ENCODE measurements around the gene AP3D1.

The AP3D1 gene

GRCh38 chr19:2164020-2164998 lies 12.9 kb upstream of the AP3D1 start:
- DNase-seq (ENCODE audit: low read depth, low spot score), result no peak
- peak overlapping the region; percentile 97 for H3K4me3 ChIP-seq (ENCODE audit: low read length)

DNA sequence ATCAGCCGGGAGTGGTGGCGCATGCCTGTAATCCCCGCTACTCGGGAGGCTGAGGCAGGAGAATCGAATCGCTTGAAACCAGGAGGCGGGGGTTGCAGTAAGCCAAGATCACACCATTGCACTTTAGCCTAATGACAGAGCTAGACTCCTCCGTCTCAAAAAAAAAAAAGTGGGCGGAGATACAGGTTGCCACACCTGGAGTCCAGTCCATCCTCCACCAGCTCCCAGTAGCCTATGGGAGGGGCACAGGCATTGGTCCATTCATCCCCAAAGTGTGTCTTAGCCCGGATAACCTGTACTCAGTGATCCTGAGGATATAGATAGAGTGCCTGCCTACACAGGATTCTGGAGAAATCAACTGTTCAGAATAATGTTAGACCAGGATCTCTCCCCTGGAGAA lies 9.0 kb upstream of the AP3D1 start:
- no peak overlapping the region for H3K4me3 ChIP-seq (ENCODE audit: low read length)
- no peak for DNase-seq (ENCODE audit: low read depth, low spot score)

GRCh38 chr19:2157452-2157851 lies 6.1 kb upstream of the AP3D1 start:
- no peak for DNase-seq (ENCODE audit: low read depth, low spot score)
- H3K4me3 ChIP-seq (ENCODE audit: low read length), result no peak overlapping the region

- no peak for DNase-seq (ENCODE audit: low read depth, low spot score)
- H3K4me3 ChIP-seq (ENCODE audit: low read length), result no peak overlapping the region
Measured at GRCh38 chr19:2154587-2155075, 3.3 kb upstream of the AP3D1 start.

- no peak for DNase-seq (ENCODE audit: low read depth, low spot score)
- peak overlapping the region; percentile 83 for H3K4me3 ChIP-seq (ENCODE audit: low read length)
Measured at GRCh38 chr19:2150794-2151338, 500 bp downstream of the AP3D1 start.

- DNase-seq (ENCODE audit: low read depth, low spot score), result no peak
- peak overlapping the region; percentile 83 for H3K4me3 ChIP-seq (ENCODE audit: low read length)
Measured at GRCh38 chr19:2149980-2150793, 1.2 kb downstream of the AP3D1 start.

GRCh38 chr19:2148482-2149135 lies 2.8 kb downstream of the AP3D1 start:
- DNase-seq (ENCODE audit: low read depth, low spot score), result no peak
- H3K4me3 ChIP-seq (ENCODE audit: low read length), result no peak overlapping the region

DNA sequence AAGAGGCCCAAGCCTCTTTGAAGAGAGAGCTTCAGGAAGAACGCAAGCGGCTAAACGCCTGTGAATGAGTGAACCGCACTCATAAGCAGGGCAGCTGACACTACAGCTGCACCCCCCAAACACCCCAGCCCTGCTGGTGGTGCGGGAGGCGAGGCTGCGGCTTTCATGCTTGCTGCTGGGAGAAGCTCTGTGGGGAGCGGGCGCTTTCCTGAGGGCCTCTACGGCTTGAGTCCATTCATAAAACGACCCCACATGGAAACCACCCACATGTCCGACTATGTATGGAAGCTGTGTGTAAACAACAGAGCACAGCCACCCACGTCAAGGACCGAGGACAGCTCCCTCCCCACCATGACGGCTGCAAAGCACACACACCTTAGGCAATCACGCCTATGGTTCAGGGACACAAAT lies 5.5 kb downstream of the AP3D1 start:
- H3K4me3 ChIP-seq (ENCODE audit: low read length), result no peak overlapping the region; the same call in 1 of the 2 replicates
- DNase-seq (ENCODE audit: low read depth, low spot score), result peak; percentile 70

GRCh38 chr19:2144190-2144589 lies 7.2 kb downstream of the AP3D1 start:
- H3K4me3 ChIP-seq (ENCODE audit: low read length), result no peak overlapping the region
- DNase-seq (ENCODE audit: low read depth, low spot score), result no peak

DNA sequence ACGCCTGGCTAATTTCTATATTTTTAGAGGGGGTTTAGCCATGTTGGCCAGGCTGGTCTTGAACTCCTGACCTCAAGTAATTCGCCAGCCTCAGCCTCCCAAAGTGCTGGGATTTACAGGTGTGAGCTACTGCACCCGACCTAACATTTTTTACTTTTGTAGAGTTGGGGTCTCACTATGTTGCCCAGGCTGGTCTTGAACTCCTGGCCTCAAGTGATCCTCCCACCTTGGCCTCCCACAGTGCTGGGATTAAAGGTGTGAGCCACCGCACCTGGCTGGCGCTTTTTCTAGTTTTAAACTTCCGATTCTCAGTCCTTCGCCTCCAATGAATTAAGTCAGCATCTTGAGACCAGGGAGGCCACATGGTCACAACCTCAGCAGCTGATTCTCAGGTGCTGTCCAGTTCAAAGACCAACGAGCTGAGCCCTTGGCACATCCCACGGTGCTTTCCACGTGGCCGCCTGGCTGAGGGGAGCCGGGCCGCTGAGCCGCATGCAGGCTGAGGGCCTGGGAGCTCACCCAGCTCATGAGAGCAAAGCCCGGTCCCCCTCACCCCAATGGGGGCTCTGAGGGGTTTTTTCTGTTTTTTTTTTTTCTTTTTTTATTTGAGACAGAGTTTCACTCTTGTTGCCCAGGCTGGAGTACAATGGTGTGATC lies 9.1 kb downstream of the AP3D1 start:
- no peak overlapping the region for H3K4me3 ChIP-seq (ENCODE audit: low read length)
- no peak for DNase-seq (ENCODE audit: low read depth, low spot score)

GRCh38 chr19:2140138-2140569 lies 11.2 kb downstream of the AP3D1 start:
- DNase-seq (ENCODE audit: low read depth, low spot score), result no peak

GRCh38 chr19:2139385-2140137 lies 11.8 kb downstream of the AP3D1 start:
- DNase-seq (ENCODE audit: low read depth, low spot score), result no peak
- no peak overlapping the region for H3K4me3 ChIP-seq (ENCODE audit: low read length)

More at GRCh38 chr19:2140138-2140569, 11.2 kb downstream of the AP3D1 start:
- no peak overlapping the region for H3K4me3 ChIP-seq (ENCODE audit: low read length)

GRCh38 chr19:2138061-2138728 lies 13.2 kb downstream of the AP3D1 start:
- no peak overlapping the region for H3K4me3 ChIP-seq (ENCODE audit: low read length)
- DNase-seq (ENCODE audit: low read depth, low spot score), result no peak

- no peak overlapping the region for H3K4me3 ChIP-seq (ENCODE audit: low read length)
- no peak for DNase-seq (ENCODE audit: low read depth, low spot score)
Measured at GRCh38 chr19:2136796-2137195, 14.6 kb downstream of the AP3D1 start.

GRCh38 chr19:2135474-2136402 lies 15.6 kb downstream of the AP3D1 start:
- no peak overlapping the region for H3K4me3 ChIP-seq (ENCODE audit: low read length)
- no peak for DNase-seq (ENCODE audit: low read depth, low spot score)

DNA sequence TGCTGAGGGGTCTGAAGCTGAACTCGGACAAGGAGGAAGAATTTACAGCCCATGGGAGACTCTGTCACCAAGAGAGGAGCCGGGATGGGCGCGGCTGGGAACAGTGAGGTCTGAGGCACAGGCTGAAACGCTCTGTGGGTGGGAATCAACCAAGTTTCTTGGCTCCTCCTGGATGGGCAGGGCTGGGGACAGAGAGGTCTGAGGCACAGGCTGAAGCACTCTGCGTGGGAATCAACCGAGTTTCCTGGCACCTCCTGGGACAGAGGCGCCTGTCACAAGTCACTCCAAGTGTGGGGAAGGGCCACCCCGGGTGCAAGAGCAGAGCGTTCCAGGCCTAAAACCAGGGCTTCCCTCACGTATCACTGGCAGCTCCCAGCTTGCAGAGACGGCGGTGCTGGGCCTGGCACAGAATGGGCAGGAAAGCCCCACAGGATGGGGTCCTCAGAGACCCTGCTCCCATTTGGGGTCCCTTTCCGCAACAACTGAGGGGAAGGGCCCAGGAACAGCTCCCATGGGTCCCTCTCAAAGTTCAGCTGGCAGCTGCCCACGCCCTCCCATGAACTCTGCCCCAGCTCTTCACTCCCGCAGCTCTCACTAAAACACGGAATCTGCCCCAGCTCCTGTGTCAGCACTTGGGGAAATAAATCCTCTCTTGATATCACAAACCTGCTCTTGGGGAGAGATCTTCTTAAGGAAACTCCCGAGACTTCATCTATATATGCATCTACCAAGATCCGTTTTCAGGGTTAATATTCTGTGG lies 18.5 kb downstream of the AP3D1 start:
- no peak for DNase-seq (ENCODE audit: low read depth, low spot score)
- no peak overlapping the region for H3K4me3 ChIP-seq (ENCODE audit: low read length)

Measured in Jurkat, Clone E6-1 (cell line).